ENCODE measurements around the gene WASF2.
"Not testable (repeated sequence)": the region's sequence is repeated elsewhere in the genome, so short reads cannot be mapped to it uniquely, and the experiment has no call there.

GRCh38 chr1:27501159-27501558 is 11.2 kb upstream of the WASF2 start:
- not testable (repeated sequence) for TF ChIP-seq POLR2A, CTCF (IDR thresholded peaks at IDR 0.05)
